HFF-Myc (cell line): ENCODE measurements around the gene MLPH.

ENCODE experiments used
- DNase-seq: peaks from one replicate; pipeline ENCODE4 v3.0.0-alpha.2; 2011; ENCODE audit warnings: low read depth; ENCODE audit errors: extremely low read depth
- H3K4me3 ChIP-seq: replicated peaks from 2 replicates; pipeline ENCODE4 v1.5.1; 2011; ENCODE audit warnings: low read depth, mild to moderate bottlenecking, control low read depth, low read length
- TF ChIP-seq, protein P1 (sequence below): IDR thresholded peaks from 2 replicates; pipeline ENCODE4 v1.5.1; 2012; ENCODE audit warnings: mild to moderate bottlenecking, low read depth, low read length, control low read depth; ENCODE audit errors: missing control alignments

MLPH gene

DNA sequence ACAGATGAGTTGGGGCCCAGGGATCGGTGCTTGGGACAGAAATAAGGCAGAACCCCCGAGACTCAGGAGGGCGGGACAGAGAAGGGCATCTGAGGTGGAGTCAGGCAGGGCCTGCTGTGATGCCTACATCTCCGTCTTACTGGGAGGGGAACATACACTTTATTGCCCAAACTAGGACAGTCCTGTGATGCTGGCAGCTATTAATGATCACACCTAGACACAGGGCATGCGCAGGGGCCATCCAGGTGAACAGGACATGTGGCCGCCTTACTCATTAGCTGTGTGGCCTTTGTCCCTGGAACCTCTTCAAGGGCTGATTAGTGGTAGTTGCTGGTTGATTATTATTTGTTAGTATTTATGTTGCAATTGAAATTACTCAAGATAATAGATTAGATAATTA lies 33.2 kb downstream of the MLPH start:
- no peak for DNase-seq

DNA sequence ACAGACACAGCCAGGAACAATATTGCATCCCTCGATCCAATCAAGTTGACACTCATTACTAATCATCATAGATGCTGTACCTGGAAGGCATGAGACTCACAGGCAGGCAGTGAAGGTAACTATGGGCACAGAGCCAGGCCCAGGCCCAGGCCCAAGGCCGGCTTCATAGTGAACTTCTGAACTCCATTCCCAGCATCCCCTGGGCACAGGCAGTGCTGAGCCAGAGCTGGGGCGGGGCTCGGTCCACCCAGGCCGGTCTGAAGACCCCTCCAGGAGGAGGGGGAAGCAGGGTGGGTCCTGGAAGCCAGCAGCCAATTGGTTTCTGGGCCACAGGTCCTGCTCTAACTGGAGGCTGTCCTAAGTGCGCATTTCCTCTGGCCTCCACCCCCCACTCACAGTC lies 37.6 kb downstream of the MLPH start:
- H3K4me3 ChIP-seq: no peak overlapping the region
- TF ChIP-seq, protein P1, sequence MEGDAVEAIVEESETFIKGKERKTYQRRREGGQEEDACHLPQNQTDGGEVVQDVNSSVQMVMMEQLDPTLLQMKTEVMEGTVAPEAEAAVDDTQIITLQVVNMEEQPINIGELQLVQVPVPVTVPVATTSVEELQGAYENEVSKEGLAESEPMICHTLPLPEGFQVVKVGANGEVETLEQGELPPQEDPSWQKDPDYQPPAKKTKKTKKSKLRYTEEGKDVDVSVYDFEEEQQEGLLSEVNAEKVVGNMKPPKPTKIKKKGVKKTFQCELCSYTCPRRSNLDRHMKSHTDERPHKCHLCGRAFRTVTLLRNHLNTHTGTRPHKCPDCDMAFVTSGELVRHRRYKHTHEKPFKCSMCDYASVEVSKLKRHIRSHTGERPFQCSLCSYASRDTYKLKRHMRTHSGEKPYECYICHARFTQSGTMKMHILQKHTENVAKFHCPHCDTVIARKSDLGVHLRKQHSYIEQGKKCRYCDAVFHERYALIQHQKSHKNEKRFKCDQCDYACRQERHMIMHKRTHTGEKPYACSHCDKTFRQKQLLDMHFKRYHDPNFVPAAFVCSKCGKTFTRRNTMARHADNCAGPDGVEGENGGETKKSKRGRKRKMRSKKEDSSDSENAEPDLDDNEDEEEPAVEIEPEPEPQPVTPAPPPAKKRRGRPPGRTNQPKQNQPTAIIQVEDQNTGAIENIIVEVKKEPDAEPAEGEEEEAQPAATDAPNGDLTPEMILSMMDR: no peak
- DNase-seq: no peak

More for the DNA sequence above, 33.2 kb downstream of the MLPH start:
- no peak overlapping the region for H3K4me3 ChIP-seq
- TF ChIP-seq, protein P1: no peak

DNA sequence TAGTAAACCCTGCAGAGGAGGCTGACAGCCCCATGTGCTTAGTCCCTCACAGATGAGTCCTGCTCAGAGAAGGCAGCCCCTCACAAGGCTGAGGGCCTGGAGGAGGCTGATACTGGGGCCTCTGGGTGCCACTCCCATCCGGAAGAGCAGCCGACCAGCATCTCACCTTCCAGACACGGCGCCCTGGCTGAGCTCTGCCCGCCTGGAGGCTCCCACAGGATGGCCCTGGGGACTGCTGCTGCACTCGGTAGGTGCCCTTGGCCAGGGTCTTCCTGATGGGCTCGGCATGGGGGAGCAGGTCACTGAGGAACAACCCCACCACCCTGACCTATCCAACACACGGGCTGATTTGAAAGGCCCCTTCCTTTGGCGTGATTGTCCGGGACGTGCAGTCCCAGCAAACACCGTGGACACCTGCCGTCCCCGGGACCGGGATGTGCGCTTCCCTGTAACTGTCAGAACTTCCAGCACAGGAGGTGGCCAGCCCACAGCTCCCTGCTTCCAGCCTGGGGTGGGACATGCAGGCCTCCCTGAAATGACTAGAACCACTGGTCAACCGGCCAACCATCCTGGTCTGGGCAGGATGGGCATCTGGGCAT lies 38.6 kb downstream of the MLPH start:
- no peak for DNase-seq
- TF ChIP-seq, protein P1: no peak
- H3K4me3 ChIP-seq: no peak overlapping the region

DNA sequence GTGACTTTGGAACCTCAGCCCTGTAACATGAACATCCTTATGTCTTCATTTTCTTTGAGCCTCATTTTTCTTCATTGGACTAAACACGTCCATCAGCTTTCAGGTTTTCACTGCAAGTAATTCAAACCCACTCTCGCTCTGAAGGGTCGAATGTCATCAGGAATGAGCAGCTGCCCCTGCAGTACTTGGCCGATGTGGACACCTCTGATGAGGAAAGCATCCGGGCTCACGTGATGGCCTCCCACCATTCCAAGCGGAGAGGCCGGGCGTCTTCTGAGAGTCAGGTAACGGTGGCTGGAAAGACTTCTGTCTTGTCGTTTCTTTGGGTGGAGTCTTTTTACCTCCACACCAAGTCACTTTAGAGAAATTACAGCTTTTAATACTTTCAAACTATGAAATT lies 40.2 kb downstream of the MLPH start:
- H3K4me3 ChIP-seq: no peak overlapping the region
- TF ChIP-seq, protein P1: no peak
- no peak for DNase-seq

DNA sequence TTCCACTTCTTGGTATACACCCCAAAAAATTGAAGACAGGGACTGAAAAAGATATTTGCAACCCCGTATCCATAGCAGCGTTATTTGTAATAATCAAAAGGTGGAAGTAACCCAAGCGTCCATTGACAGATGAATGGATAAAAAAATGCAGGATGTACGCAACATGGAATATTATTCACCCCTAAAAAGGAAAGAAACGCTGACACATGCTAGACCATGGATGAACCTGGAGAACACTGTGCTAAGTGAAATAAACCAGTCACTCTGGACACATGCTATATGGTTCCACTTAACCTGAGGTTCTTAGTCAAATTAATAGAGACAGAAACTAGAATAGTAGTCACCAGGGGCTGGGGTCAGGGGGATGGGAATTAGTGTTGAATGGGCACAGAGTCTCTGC lies 40.7 kb downstream of the MLPH start:
- DNase-seq: no peak
- no peak overlapping the region for H3K4me3 ChIP-seq
- TF ChIP-seq, protein P1: no peak

DNA sequence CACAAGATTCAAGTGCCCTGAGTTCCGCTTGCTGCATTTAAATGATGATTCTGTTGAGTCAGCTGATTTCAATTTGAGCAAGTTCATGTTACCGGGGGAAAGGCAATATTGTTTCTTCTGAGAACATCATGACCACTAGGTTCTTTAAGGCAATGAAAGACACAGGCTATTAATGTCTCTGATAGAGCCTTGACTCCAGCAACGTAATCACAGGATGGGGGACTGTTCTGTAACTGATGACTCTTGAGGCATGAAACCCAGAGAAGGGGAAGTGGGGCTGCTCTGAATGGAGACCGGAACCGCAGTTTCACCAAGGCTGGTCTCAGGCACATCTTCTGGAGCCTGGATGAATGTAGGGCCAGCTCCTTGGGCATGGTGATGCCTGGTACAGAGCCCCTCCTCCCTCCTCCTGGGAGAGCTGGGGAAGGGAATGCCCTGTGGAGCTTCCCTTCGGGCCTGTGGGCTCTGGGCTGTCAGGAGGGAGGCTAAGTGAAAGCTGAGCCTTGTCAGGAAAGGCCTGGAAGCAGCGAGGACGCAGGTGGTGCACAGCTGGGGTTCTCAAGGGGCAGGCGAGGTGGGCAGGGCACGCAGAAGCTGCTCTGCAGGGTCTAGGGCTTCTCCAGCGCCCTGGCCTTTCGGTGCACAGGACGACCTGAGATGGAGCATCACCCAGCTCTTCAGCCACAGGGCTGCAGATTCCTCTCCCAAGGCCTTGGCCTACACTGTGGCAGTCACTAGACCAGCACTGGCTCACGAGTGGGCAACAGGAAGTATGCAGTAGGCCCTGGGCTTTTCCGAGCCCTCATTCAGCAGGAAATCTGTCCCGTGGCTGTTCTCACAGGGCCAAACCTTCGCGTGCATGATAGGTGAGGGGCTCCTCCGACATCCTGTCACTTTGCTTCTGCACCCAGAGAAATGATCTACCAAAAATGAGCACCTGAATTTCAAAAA lies 42.7 kb downstream of the MLPH start:
- no peak for DNase-seq
- TF ChIP-seq, protein P1: no peak
- H3K4me3 ChIP-seq: no peak overlapping the region
